Panc1 (cell line): ENCODE measurements around the gene GBP6.

Experiments used
- POLR2AphosphoS5 ChIP-seq: IDR thresholded peaks from 2 replicates; pipeline ENCODE4 v1.6.1; 2012; ENCODE audit warnings: mild to moderate bottlenecking, low read depth, low read length, moderate library complexity
- SIN3A ChIP-seq: IDR thresholded peaks from 2 replicates; pipeline ENCODE4 v1.6.1; 2012; ENCODE audit warnings: low read depth, mild to moderate bottlenecking, low read length, moderate library complexity, borderline replicate concordance; ENCODE audit not compliant: insufficient read depth
- TF ChIP-seq, protein P1 (sequence below): fragments of 450-650 bp; IDR thresholded peaks from 2 replicates; pipeline ENCODE4 v1.5.1; 2017; ENCODE audit warnings: mild to moderate bottlenecking
- TF ChIP-seq, protein P2 (sequence below), 2 experiments: IDR thresholded peaks; 2 replicates each; pipeline ENCODE4 v1.6.1; 2011 to 2012; ENCODE audit warnings: low read depth in 2 of 2, control low read depth in 1 of 2, low read length in 1 of 2, mild to moderate bottlenecking in 1 of 2, moderate library complexity in 1 of 2; ENCODE audit not compliant: insufficient read depth in 1 of 2

DNA sequence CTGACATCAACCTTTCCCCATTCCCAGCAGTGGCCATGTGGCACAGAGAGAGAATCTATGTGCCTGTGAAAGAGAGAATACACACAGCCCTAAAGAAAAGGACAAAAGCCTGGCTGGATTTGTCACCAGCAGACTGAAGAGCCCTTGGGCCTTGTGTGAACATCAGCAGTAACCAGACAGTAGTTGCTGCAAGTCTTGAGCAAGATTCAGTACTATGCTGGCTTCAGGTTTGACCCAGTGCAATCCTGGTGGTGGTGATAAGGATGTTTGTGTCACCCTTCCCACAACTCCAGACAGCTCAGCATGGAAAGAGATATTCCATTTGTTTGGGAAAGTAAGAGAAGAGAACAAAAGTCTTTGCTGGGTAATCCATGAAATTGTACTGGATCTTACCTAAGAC, 28.4 kb upstream of the GBP6 start:
- TF ChIP-seq, protein P1, sequence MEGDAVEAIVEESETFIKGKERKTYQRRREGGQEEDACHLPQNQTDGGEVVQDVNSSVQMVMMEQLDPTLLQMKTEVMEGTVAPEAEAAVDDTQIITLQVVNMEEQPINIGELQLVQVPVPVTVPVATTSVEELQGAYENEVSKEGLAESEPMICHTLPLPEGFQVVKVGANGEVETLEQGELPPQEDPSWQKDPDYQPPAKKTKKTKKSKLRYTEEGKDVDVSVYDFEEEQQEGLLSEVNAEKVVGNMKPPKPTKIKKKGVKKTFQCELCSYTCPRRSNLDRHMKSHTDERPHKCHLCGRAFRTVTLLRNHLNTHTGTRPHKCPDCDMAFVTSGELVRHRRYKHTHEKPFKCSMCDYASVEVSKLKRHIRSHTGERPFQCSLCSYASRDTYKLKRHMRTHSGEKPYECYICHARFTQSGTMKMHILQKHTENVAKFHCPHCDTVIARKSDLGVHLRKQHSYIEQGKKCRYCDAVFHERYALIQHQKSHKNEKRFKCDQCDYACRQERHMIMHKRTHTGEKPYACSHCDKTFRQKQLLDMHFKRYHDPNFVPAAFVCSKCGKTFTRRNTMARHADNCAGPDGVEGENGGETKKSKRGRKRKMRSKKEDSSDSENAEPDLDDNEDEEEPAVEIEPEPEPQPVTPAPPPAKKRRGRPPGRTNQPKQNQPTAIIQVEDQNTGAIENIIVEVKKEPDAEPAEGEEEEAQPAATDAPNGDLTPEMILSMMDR: no peak
- TF ChIP-seq POLR2AphosphoS5 (no peak), SIN3A (no peak)
- TF ChIP-seq, protein P2, sequence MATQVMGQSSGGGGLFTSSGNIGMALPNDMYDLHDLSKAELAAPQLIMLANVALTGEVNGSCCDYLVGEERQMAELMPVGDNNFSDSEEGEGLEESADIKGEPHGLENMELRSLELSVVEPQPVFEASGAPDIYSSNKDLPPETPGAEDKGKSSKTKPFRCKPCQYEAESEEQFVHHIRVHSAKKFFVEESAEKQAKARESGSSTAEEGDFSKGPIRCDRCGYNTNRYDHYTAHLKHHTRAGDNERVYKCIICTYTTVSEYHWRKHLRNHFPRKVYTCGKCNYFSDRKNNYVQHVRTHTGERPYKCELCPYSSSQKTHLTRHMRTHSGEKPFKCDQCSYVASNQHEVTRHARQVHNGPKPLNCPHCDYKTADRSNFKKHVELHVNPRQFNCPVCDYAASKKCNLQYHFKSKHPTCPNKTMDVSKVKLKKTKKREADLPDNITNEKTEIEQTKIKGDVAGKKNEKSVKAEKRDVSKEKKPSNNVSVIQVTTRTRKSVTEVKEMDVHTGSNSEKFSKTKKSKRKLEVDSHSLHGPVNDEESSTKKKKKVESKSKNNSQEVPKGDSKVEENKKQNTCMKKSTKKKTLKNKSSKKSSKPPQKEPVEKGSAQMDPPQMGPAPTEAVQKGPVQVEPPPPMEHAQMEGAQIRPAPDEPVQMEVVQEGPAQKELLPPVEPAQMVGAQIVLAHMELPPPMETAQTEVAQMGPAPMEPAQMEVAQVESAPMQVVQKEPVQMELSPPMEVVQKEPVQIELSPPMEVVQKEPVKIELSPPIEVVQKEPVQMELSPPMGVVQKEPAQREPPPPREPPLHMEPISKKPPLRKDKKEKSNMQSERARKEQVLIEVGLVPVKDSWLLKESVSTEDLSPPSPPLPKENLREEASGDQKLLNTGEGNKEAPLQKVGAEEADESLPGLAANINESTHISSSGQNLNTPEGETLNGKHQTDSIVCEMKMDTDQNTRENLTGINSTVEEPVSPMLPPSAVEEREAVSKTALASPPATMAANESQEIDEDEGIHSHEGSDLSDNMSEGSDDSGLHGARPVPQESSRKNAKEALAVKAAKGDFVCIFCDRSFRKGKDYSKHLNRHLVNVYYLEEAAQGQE (IDR thresholded peaks at IDR 0.05; ENCODE audit: insufficient read depth in 1 of 2, low read depth in 2 of 2, low read length in 1 of 2): no peak
